ENCODE results near the gene RGS3. TPM values are rescaled to one million over a fixed set of nuclear protein-coding genes. Genes with fewer than 3 reads are reported as not detected.

The RGS3 gene
- total RNA-seq, 1 donor from 2014 or later = 187 TPM

GRCh38 chr9:113525831-113526230 is 62.3 kb downstream of the RGS3 start:
- Histone ChIP-seq H3K4me3 (no peak overlapping the region), H3K27me3 (ENCODE audit: low read depth) (no peaks in the 10 kb centered on the region), H3K36me3 (peaks cover 34% of the 10 kb centered on the region), H3K4me1 (peaks cover 92% of the 10 kb centered on the region), H3K27ac (replicated peaks) (peak overlapping the region; percentile 84), H3K9me3 (replicated peaks) (no peaks in the 10 kb centered on the region)
- intact Hi-C loops (cut with micrococcal nuclease) = loop anchor here (10.0 kb wide), 1 partner anchor 49 kb away; no protein-coding TSS in a partner anchor
- no peak for TF ChIP-seq CTCF (IDR thresholded peaks at IDR 0.05; ENCODE audit: borderline replicate concordance)
- no peak for DNase-seq

- peaks cover 38% of the 10 kb centered on the region for H3K36me3 ChIP-seq
Measured at GRCh38 chr9:113526231-113526746, 62.8 kb downstream of the RGS3 start.

GRCh38 chr9:113526841-113527240 is 63.3 kb downstream of the RGS3 start:
- intact Hi-C loops (cut with micrococcal nuclease) = loop anchor here (10.0 kb wide), 1 partner anchor 48 kb away; no protein-coding TSS in a partner anchor
- peak overlapping the region; percentile 84 for H3K27ac ChIP-seq (replicated peaks)
- peaks cover 43% of the 10 kb centered on the region for H3K36me3 ChIP-seq
- no peak for DNase-seq
- H3K9me3 ChIP-seq (replicated peaks) = no peaks in the 10 kb centered on the region
- H3K27me3 ChIP-seq (ENCODE audit: low read depth) = no peaks in the 10 kb centered on the region
- TF ChIP-seq CTCF (IDR thresholded peaks at IDR 0.05; ENCODE audit: borderline replicate concordance) = no peak
- H3K4me1 ChIP-seq = peaks cover 91% of the 10 kb centered on the region
- H3K4me3 ChIP-seq = no peak overlapping the region

More at GRCh38 chr9:113526231-113526746, 62.8 kb downstream of the RGS3 start:
- Histone ChIP-seq H3K27ac (replicated peaks) (peak overlapping the region; percentile 84), H3K4me1 (peaks cover 91% of the 10 kb centered on the region), H3K9me3 (replicated peaks) (no peaks in the 10 kb centered on the region), H3K4me3 (no peak overlapping the region), H3K27me3 (ENCODE audit: low read depth) (no peaks in the 10 kb centered on the region)
- intact Hi-C loops (cut with micrococcal nuclease) = loop anchor here (10.0 kb wide), 1 partner anchor 49 kb away; no protein-coding TSS in a partner anchor
- no peak for DNase-seq
- TF ChIP-seq CTCF (IDR thresholded peaks at IDR 0.05; ENCODE audit: borderline replicate concordance) = no peak

GRCh38 chr9:113528088-113528487 is 64.6 kb downstream of the RGS3 start:
- no peaks in the 10 kb centered on the region for H3K9me3 ChIP-seq (replicated peaks)
- peaks cover 46% of the 10 kb centered on the region for H3K36me3 ChIP-seq
- intact Hi-C loops (cut with micrococcal nuclease) = loop anchor here (10.0 kb wide), 1 partner anchor 47 kb away; no protein-coding TSS in a partner anchor
- H3K27ac ChIP-seq (replicated peaks) = peak overlapping the region; percentile 84
- peaks cover 80% of the 10 kb centered on the region for H3K4me1 ChIP-seq
- no peak for TF ChIP-seq CTCF (IDR thresholded peaks at IDR 0.05; ENCODE audit: borderline replicate concordance)
- no peak overlapping the region for H3K4me3 ChIP-seq
- no peaks in the 10 kb centered on the region for H3K27me3 ChIP-seq (ENCODE audit: low read depth)
- no peak for DNase-seq

GRCh38 chr9:113528811-113529210 is 65.3 kb downstream of the RGS3 start:
- H3K36me3 ChIP-seq = peaks cover 53% of the 10 kb centered on the region
- no peak for TF ChIP-seq CTCF (IDR thresholded peaks at IDR 0.05; ENCODE audit: borderline replicate concordance)
- no peaks in the 10 kb centered on the region for H3K27me3 ChIP-seq (ENCODE audit: low read depth)
- intact Hi-C loops (cut with micrococcal nuclease) = loop anchor here (10.0 kb wide), 1 partner anchor 46 kb away; no protein-coding TSS in a partner anchor
- no peak overlapping the region for H3K4me3 ChIP-seq
- DNase-seq = no peak
- no peaks in the 10 kb centered on the region for H3K9me3 ChIP-seq (replicated peaks)
- H3K27ac ChIP-seq (replicated peaks) = peak overlapping the region; percentile 84
- peaks cover 76% of the 10 kb centered on the region for H3K4me1 ChIP-seq

Measured in left ventricle myocardium inferior (tissue), 1 donor.